ENCODE measurements around the gene FSTL5.

DNA sequence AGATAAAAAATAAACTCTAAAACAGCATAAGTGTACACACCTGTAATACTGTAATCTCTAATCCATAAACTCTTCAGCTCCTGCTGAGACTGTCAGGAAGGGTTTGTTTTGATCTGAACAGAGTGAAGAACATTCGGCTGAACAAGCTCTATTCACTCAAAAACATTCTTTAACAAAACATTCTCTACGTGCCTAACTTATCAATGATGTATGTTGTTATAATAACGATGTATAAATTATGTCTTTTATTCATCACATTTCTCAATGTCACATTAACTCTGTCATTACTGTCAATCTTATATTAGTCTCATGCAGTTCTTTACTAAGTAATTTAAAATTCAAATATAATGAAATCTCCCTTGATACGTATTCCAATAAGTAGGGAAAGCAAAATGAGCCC is 280.6 kb downstream of the FSTL5 start:
- TF ChIP-seq, protein P1, sequence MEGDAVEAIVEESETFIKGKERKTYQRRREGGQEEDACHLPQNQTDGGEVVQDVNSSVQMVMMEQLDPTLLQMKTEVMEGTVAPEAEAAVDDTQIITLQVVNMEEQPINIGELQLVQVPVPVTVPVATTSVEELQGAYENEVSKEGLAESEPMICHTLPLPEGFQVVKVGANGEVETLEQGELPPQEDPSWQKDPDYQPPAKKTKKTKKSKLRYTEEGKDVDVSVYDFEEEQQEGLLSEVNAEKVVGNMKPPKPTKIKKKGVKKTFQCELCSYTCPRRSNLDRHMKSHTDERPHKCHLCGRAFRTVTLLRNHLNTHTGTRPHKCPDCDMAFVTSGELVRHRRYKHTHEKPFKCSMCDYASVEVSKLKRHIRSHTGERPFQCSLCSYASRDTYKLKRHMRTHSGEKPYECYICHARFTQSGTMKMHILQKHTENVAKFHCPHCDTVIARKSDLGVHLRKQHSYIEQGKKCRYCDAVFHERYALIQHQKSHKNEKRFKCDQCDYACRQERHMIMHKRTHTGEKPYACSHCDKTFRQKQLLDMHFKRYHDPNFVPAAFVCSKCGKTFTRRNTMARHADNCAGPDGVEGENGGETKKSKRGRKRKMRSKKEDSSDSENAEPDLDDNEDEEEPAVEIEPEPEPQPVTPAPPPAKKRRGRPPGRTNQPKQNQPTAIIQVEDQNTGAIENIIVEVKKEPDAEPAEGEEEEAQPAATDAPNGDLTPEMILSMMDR (IDR thresholded peaks at IDR 0.05; ENCODE audit: poor library complexity): no peak
- no peak for TF ChIP-seq EZH2 (IDR thresholded peaks at IDR 0.05; ENCODE audit: borderline replicate concordance)
- TF ChIP-seq EZH2phosphoT487 (IDR thresholded peaks at IDR 0.05; ENCODE audit: low read depth, severe bottlenecking, unreplicated experiment): no peak

Measured in hepatocyte (in vitro differentiated cells).